Jurkat, Clone E6-1 (cell line): ENCODE results near the gene HECTD2. TPM values are rescaled to one million over a fixed set of nuclear protein-coding genes. Genes with fewer than 3 reads are reported as not detected.
"Not testable (repeated sequence)": the region's sequence is repeated elsewhere in the genome, so short reads cannot be mapped to it uniquely, and the experiment has no call there.

Source experiments
- DNase-seq: peaks from one replicate; pipeline ENCODE4 v3.0.0-alpha.2; 2011; ENCODE audit warnings: low read depth, low spot score
- H3K4me3 ChIP-seq: 2 replicates; pipeline ENCODE4 v1.5.1; 2011; ENCODE audit warnings: mild to moderate bottlenecking, low read length, control low read depth, moderate library complexity
- polyA plus RNA-seq: library from polyadenylated mRNA; unstranded; fragments of >200 nt; gene quantifications from one replicate; pipeline ENCODE4 v1.2.1, GENCODE V29; 2012; ENCODE audit warnings: missing spikeins; ENCODE audit not compliant: insufficient read length, insufficient read depth

HECTD2 gene, protein sequence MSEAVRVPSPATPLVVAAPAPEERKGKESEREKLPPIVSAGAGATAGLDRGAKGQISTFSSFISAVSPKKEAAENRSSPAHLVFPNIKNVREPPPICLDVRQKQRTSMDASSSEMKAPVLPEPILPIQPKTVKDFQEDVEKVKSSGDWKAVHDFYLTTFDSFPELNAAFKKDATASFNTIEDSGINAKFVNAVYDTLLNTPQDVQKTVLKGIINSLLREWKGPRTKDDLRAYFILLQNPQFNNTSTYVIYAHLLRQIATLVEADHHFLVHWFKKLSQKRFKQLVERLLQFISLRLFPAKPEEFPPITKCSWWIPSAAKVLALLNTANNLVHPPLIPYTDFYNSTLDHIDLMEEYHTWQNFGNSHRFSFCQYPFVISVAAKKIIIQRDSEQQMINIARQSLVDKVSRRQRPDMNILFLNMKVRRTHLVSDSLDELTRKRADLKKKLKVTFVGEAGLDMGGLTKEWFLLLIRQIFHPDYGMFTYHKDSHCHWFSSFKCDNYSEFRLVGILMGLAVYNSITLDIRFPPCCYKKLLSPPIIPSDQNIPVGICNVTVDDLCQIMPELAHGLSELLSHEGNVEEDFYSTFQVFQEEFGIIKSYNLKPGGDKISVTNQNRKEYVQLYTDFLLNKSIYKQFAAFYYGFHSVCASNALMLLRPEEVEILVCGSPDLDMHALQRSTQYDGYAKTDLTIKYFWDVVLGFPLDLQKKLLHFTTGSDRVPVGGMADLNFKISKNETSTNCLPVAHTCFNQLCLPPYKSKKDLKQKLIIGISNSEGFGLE
- 5.0 TPM for polyA plus RNA-seq

DNA sequence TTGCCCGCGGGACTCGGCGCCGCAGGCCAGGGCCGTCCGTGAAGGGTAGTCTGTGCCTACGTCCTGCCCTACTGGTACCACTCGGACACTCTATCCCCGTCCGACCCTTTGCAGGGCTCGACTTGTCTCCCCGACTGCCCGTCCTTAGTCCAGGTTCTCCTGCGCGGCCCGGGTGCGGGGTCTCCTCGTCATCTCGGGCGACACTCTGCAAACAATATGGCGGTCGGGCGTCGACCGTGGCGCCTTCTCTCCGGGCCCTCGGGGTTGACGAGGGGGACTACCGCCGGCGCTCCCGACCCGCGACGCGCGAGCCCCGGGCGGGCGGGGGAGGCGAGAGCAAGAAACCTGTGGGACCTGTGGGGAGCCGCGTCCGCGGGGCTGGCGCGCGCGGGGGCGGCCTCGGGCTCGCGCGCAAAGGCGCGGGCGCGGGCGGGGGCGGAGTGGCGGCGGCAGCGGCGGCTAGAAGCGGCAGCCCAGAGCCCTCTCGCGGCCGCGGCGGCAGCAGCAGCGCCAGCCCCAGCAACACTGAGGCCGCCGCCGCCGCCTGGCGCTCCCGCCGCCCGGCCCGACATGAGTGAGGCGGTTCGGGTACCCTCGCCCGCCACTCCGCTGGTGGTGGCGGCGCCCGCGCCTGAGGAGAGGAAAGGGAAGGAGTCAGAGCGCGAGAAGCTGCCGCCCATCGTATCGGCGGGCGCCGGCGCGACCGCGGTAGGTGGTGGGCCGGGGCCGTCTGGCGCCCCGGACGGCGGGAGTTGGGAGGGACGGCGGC is at the start of gene HECTD2:
TSS of gene HECTD2 (plus strand) at position 476 of the 769 bp plus-strand sequence. CDS start at position 571, 95 bp downstream.
- H3K4me3 ChIP-seq, result peak within 1 kb of the TSS; percentile 64
- peak; percentile 59 for DNase-seq

DNA sequence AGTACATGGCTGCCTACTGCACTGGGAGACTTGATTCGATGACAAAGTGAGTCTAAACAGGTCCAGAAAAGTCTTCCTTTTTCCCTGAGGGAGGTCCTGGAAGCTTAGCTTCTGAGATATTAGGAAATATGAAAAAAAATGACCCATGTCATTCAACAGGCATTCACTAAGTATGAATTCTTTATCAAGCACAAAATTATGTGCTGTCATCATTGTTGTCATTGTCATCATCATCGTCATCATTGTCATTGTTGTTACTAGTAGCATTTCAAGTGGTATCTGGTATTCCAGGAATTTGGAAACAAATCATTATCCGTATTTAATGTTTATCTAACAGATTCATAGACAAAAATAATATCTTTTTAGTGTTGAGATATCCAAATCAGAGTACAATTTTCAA is 49.7 kb upstream of the HECTD2 start:
- DNase-seq, result no peak
- H3K4me3 ChIP-seq, result no peak overlapping the region

DNA sequence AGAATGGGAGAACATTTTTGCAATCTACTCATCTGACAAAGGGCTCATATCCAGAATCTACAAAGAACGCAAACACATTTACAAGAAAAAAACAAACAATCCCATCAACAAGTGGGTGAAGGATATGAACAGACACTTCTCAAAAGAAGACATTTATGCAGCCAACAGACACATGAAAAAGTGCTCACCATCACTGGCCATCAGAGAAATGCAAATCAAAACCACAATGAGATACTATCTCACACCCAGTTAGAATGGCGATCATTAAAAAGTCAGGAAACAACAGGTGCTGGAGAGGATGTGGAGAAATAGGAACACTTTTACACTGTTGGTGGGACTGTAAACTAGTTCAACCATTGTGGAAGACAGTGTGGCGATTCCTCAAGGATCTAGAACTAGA is 44.6 kb upstream of the HECTD2 start:
- not testable (repeated sequence) for DNase-seq, H3K4me3 ChIP-seq

DNA sequence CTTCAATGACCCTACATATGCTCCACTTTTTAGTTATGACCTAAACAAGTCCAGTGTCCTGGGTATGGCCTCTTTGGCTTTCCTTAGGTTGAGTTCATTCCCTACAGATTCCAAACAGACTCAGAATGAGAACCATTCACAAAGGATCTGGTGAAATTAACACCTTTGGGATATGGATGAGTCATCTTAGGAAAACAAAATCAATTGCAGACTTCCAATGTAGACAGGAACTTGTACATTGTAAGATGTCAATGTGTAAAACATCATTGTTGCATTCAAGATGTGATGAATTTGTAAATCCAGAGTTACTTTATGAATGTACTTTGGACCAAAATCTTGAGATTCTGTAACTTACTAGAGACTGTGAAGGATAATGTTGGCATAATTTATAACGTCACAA is 43.4 kb upstream of the HECTD2 start:
- DNase-seq, result no peak
- no peak overlapping the region for H3K4me3 ChIP-seq

DNA sequence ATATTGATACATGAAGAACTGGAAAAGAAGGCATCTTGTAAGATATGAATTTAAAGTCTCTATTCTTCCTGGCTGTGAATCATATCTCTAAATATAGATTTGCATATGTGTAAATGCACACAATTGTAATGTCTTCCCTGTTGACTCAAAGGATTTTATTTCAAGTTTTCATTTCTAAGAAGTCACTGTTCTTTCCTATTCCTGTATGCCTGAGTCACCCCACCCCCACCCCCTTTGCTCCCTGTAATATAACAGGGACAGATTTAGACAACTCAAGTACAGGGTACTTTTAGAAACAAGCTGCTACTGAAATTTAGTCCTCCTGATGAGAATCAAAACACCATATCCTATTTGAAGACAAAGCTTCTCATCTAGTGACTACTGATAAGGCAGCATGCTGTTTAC is 43.0 kb upstream of the HECTD2 start:
- no peak for DNase-seq
- no peak overlapping the region for H3K4me3 ChIP-seq

DNA sequence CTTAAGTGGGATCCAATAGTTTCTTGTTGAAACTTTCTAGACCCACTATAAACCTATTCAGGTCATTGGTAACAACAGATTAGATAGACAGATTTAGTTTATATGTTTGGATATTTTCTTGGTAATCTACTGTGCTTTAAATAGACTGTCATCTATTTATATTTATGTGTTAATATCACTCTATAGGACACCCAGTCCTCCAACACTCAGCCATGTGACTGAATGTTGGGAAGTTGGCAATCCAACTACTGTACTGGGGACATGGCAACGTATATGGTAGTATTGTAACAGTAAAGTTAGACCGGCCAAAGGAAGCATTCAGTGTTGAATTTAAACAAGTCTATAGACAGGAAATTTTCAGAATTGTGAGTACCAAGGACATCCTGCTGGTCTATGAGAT is 42.6 kb upstream of the HECTD2 start:
- no peak for DNase-seq
- H3K4me3 ChIP-seq, result no peak overlapping the region

DNA sequence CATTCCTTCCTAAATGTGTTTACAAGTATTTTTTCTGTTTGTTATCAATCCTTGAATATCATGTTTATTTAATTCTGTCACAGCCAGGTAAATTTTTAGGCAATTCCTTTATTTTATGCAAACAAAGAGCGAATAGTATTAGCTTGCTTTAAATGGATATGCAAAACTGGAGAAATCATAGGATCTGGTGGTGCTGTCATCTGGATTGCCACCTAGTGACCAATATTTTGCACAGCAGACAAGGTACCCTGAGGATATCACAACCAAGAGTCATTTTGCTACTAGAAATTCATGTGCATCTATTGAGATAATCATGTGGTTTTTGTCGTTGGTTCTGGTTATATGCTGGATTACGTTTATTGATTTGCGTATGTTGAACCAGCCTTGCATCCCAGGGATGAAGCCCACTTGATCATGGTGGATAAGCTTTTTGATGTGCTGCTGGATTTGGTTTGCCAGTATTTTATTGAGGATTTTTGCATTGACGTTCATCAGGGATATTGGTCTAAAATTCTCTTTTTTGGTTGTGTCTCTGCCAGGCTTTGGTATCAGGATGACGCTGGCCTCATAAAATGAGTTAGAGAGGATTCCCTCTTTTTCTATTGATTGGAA is 40.1 kb upstream of the HECTD2 start:
- not testable (repeated sequence) for DNase-seq, H3K4me3 ChIP-seq

DNA sequence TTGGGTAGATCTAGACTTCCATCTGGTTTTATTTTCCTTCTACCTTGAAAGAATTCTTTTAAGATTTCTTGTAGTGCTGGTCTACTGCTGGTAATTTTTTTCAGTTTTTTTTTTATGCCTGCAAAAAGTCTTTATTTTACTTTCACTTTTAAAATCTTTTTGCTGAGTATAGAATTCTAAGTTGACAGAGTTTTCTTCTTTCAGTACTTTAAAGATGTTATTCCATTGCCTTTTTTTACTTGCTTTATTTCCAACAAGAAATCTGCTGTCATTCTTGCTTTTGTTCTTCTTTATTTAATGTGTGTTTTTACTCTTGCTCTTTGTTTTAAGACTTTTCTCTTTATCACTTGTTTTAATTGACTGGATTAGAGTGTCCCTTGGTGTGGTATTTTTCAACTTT is 36.1 kb upstream of the HECTD2 start:
- no peak overlapping the region for H3K4me3 ChIP-seq
- DNase-seq, result no peak

DNA sequence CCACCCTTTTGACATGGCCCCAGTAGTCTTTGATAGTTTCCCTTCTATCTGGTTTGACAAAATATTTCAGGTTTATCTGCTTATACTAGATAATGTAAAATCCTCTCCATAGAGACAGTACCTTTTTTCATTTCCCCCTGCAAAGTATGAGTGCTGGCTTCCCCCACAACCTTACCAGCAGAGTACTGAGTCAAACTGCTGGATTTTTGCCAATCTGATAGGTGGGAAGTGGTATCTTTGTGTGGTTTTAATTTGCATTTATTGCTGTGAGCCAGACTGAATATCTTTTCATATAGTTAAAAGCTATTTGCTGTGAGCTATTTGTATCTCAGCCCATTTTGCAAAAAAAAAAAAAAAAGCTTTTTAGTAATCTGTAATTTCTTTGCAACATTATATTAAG is 32.1 kb upstream of the HECTD2 start:
- no peak overlapping the region for H3K4me3 ChIP-seq
- peak; percentile 95 for DNase-seq

DNA sequence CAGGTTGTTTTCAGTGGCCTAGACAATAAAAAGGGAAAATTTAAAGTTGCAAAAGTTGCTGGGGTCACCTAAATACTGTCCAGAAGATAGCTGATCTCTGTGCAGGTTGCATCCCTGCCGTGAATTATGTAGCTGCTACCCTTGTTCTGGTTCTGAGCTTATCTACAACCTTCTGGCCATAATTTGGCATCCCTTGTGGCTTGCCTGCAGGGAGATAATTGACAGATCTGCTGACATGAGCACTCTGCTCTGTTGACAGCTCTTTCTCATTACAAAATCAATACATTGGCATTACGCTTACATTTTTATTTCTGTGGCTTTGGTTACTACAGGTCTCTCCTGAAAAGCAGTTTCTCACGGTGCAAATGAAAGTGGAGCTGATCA is 29.3 kb upstream of the HECTD2 start:
- DNase-seq, result no peak
- no peak overlapping the region for H3K4me3 ChIP-seq

DNA sequence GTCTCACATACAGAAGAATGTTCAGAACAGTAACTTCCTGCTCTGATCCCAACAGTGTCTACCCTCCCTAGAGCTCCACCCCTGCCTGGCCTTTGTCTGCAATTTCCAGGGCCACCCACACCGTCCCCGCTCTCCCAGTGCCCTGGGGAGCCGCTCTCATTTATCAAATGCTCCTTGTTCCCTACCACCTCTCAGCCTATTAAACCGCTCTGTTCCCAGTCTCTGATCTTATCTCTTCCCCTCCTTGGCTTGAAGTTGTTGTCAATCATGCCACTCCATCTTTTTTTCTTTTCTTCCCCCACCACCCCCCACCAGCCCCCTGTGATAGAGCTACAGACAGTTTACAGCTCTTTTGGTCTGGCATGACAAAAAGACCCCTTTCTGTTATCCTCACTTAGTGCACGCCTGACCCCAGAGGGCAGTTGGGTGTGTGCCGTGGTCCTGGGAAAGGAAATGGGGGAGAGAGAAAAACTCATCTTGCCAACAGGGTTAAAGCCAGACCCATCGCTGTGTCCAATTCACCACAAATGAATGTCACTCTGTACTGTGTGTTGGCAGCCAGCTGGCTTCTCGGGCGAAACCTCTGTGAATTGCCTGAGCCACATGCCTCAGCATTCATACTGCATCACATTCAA is 28.8 kb upstream of the HECTD2 start:
- DNase-seq, result no peak
- H3K4me3 ChIP-seq, result no peak overlapping the region

DNA sequence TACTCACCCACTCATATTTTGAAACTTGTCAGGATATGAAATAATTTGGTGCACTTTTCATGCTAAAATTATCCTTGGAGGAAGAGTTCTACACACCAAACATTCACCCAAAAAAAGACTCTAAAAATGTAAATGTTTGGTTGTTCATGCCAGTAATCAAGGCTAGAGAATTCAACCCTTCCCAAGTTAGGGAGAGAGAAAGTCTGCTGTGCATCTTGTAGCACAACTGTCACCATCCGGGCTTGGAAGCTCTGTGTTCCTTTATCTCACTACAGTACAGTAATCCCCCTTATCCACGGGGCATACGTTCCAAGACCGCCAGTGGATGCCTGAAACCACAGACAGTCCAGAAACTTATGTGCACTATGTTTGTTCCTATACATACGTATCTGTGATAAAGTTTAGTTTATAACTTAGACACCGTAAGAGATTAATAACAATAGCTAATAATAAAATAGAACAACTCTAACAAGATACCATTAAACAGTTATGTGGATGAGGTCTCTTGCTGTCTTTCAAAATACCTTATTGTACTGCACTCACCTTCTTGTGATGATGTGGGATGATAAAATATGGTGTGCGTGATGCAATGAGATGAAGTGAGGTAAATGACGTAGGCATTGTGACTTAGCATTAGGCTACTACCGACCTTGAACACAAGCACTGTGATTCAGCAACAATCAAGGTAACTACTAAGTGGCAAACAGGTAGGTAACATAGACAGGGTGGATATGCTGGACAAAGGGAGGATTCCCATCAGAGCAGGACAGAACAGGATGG is 24.6 kb upstream of the HECTD2 start:
- DNase-seq, result no peak
- no peak overlapping the region for H3K4me3 ChIP-seq

DNA sequence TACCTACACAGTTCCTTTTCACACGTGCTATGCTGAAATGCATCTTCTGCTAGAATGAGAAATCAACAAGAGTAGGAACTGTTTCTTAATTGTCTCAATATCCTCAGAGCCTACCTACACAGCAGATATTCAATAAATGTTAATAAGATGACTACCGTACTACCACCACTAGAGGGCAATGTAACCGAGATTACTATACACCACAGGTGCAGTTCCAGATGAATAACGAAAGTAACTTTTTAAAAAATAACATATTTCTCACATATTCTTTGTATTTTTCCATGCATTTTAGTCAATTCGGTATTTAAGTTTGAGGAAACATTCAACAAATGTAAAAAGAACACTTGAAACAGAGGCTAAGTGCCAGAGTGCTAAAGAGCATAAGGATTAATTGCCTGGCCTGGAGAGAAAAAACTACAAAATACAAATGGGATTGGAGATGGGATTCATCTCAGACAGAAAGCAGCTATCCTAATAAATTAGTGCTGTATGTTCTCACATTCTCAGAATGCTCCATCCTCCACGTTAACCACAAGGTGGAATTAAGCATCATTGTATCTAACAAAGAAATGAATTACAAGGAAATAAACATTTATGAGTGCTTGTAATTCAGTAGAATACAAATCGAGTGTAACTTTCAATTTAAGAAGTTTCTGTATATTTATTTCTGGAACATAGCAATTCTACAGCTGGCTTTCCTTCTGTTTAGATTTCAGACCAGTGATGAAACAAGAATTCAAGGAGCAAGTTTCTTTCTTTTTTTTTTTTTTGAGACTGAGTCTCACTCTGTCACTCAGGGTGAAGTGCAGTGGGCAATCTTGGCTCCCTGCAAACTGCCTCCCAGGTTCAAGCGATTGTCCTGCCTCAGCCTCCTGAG is 20.3 kb upstream of the HECTD2 start:
- H3K4me3 ChIP-seq, result no peak overlapping the region

DNA sequence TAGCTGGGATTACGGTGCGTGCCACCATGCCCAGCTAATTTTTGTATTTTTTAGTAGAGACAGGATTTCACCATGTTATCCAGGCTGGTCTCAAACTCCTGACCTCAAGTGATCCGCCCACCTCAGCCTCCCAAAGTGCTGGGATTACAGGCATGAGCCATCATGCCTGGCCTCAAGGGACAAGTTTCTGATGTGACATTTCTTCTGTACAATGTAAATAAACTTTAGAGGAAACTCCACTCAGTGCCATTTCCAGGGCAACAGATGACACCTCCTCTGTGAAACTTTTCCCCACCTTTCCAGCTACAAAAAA is 19.7 kb upstream of the HECTD2 start:
- not testable (repeated sequence) for DNase-seq, H3K4me3 ChIP-seq

More for the DNA sequence above, 20.3 kb upstream of the HECTD2 start:
- peak; percentile 70 for DNase-seq

DNA sequence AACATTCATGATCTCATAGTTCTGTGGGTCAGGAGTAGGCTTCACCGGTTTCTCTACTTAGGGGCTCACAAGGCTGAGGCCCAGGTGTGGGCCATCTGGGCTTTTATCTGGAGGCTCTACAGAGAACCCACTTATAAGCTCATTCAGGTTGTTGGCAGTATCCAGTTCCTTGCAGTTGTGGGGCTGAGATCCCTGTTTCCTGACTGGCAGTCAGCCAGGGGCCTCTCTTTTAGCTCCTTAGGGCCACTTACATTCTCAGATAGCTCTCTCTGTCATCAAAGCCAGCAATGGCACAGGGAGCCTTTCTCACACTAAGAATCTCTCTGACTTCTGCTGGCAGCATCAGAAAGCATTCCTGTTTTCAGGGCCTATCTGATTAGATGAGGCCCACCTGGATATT is 18.2 kb upstream of the HECTD2 start:
- no peak overlapping the region for H3K4me3 ChIP-seq
- DNase-seq, result no peak

DNA sequence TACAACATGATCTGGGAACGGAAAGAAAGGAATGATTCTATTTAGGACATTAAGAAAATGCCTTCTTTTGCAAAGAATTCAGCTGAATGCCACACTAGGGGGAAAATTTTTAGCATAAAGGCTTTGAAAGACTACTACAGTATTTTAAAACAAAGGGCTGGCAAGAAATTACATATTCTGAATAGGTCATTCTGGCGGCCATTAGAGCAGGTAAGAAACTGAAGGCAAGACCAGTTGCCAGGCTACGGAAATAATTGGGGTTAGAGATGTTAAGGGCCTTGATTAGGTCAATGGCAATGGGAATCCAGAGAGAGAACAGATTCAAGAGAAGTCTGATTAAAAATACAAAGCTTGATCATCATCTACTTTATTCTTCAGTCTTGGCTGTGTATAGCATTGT is 3.8 kb upstream of the HECTD2 start:
- no peak overlapping the region for H3K4me3 ChIP-seq
- DNase-seq, result no peak

DNA sequence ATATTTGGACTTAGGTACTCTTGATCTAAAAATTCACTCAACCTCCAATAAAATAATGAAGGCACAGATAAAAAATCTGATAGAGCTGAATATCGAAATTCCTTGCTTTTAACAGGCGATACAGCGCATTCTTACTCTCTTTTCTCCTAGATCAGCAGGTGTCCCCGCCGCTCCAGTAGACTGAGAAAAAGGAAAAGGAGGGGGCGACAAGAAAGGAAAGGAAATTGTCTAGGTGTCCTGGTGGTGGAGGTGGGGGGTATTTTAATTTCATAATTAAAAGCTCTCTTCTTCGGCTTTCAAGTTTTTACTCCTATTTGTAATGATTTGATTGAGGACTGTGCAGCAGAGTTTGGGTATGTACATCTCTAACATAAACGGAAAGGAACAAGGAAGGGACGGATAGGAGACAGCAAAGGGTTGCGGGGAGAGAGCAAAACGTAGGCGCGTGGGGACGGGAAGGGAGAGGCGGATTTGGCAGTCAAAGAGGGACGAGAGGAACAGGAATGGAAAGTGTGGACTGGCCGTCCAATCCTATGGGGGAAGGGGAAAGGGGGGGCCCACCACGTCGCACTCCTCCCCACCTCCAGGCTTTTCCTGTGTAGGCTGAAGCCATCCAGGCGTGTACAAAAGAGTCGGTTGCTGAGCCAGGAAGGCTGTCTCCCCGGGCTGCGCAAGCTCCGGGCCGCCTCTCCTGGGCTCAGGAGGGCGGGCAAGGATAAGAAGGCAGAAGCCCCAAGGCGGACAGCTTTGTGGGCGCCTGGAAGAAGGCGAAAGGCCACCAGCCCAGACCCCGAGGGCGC is 875 bp upstream of the HECTD2 start:
- peak; percentile 35 for DNase-seq
- peak overlapping the region; percentile 64 for H3K4me3 ChIP-seq
